ENCODE measurements around the gene KAZN.

- TF ChIP-seq SP1 (IDR thresholded peaks at IDR 0.05) (no peak), NFRKB (IDR thresholded peaks at IDR 0.05) (no peak), SUZ12 (IDR thresholded peaks at IDR 0.05) (no peak), ELF4 (IDR thresholded peaks at IDR 0.05) (no peak), FOXM1 (IDR thresholded peaks at IDR 0.05; ENCODE audit: borderline replicate concordance) (no peak), TARDBP (IDR thresholded peaks at IDR 0.05) (no peak), ARNT (IDR thresholded peaks at IDR 0.05) (no peak), L3MBTL2 (conservative IDR thresholded peaks at IDR 0.05) (no peak), CTBP1 (IDR thresholded peaks at IDR 0.05; ENCODE audit: borderline replicate concordance) (no peak), FOXK2 (IDR thresholded peaks at IDR 0.05) (no peak), PKNOX1 (IDR thresholded peaks at IDR 0.05) (no peak), BHLHE40 (IDR thresholded peaks at IDR 0.05; ENCODE audit: borderline replicate concordance) (no peak), ZNF384 (IDR thresholded peaks at IDR 0.05) (no peak)
Observed at GRCh38 chr1:14699620-14700019, 101.1 kb downstream of the KAZN start.

Data from HEK293T (cell line).